ENCODE data around the gene RAD50. TPM values are rescaled to one million over a fixed set of nuclear protein-coding genes. Genes with fewer than 3 reads are reported as not detected.

RAD50 gene
- polyA plus RNA-seq, 1 experiment: 25.3 TPM

- no peak for DNase-seq (ENCODE audit: low read depth, low spot score)
- POLR2A ChIA-PET: no interaction called here
- CTCF ChIA-PET: interaction anchor here (0.6 to 1.0 kb wide), 2 partner anchors 47 to 185 kb away, joined by 3 read pairs; no protein-coding TSS in a partner anchor
- Histone ChIP-seq H3K27ac (ENCODE audit: low read depth, low read length) (no peak overlapping the region), H3K9me3 (ENCODE audit: control insufficient read depth, insufficient read depth, low read length) (no peaks in the 10 kb centered on the region), H3K27me3 (ENCODE audit: control insufficient read depth, insufficient read depth, low read length) (no peaks in the 10 kb centered on the region), H3K4me3 (ENCODE audit: low read depth, low read length) (no peak overlapping the region)
- no peak for TF ChIP-seq CTCF (IDR thresholded peaks at IDR 0.05; ENCODE audit: low read depth, low read length)
Measured at GRCh38 chr5:132637241-132637640, 80.5 kb downstream of the RAD50 start.

- Histone ChIP-seq H3K4me3 (ENCODE audit: low read depth, low read length) (no peak overlapping the region), H3K27ac (ENCODE audit: low read depth, low read length) (no peak overlapping the region), H3K9me3 (ENCODE audit: control insufficient read depth, insufficient read depth, low read length) (no peaks in the 10 kb centered on the region), H3K27me3 (ENCODE audit: control insufficient read depth, insufficient read depth, low read length) (no peaks in the 10 kb centered on the region)
- DNase-seq (ENCODE audit: low read depth, low spot score): no peak
- TF ChIP-seq CTCF (IDR thresholded peaks at IDR 0.05; ENCODE audit: low read depth, low read length): no peak
- POLR2A ChIA-PET: no interaction called here
- CTCF ChIA-PET: interaction anchor here (0.5 kb wide), 1 partner anchor 20 kb away, joined by 3 read pairs; no protein-coding TSS in a partner anchor
Measured at GRCh38 chr5:132639706-132640130, 82.9 kb downstream of the RAD50 start.

GRCh38 chr5:132640613-132641012, 83.8 kb downstream of the RAD50 start:
- ChIA-PET CTCF (no interaction called here), POLR2A (no interaction called here)
- Histone ChIP-seq H3K9me3 (ENCODE audit: control insufficient read depth, insufficient read depth, low read length) (no peaks in the 10 kb centered on the region), H3K27ac (ENCODE audit: low read depth, low read length) (no peak overlapping the region), H3K27me3 (ENCODE audit: control insufficient read depth, insufficient read depth, low read length) (no peaks in the 10 kb centered on the region), H3K4me3 (ENCODE audit: low read depth, low read length) (no peak overlapping the region)
- DNase-seq (ENCODE audit: low read depth, low spot score): no peak
- no peak for TF ChIP-seq CTCF (IDR thresholded peaks at IDR 0.05; ENCODE audit: low read depth, low read length)

GRCh38 chr5:132641241-132641723, 84.5 kb downstream of the RAD50 start:
- Histone ChIP-seq H3K27ac (ENCODE audit: low read depth, low read length) (no peak overlapping the region), H3K27me3 (ENCODE audit: control insufficient read depth, insufficient read depth, low read length) (no peaks in the 10 kb centered on the region), H3K4me3 (ENCODE audit: low read depth, low read length) (no peak overlapping the region), H3K9me3 (ENCODE audit: control insufficient read depth, insufficient read depth, low read length) (no peaks in the 10 kb centered on the region)
- POLR2A ChIA-PET: no interaction called here
- no peak for DNase-seq (ENCODE audit: low read depth, low spot score)
- CTCF ChIA-PET: no interaction called here
- TF ChIP-seq CTCF (IDR thresholded peaks at IDR 0.05; ENCODE audit: low read depth, low read length): no peak

GRCh38 chr5:132641841-132642240, 85.1 kb downstream of the RAD50 start:
- POLR2A ChIA-PET: no interaction called here
- no peak overlapping the region for H3K4me3 ChIP-seq (ENCODE audit: low read depth, low read length)

More at GRCh38 chr5:132641841-132642240, 85.1 kb downstream of the RAD50 start:
- CTCF ChIA-PET: no interaction called here
- Histone ChIP-seq H3K27me3 (ENCODE audit: control insufficient read depth, insufficient read depth, low read length) (no peaks in the 10 kb centered on the region), H3K27ac (ENCODE audit: low read depth, low read length) (no peak overlapping the region), H3K9me3 (ENCODE audit: control insufficient read depth, insufficient read depth, low read length) (no peaks in the 10 kb centered on the region)
- no peak for DNase-seq (ENCODE audit: low read depth, low spot score)
- no peak for TF ChIP-seq CTCF (IDR thresholded peaks at IDR 0.05; ENCODE audit: low read depth, low read length)
